Uterus (tissue), 2 donors: ENCODE results near the gene MIP.

Experiments used
- POLR2A ChIP-seq, 2 donors: fragments of 450-650 bp; IDR thresholded peaks; one replicate each; pipeline ENCODE4 v1.6.1; 2016; ENCODE audit warnings: antibody characterized with exemption in 2 of 2, mild to moderate bottlenecking in 1 of 2, moderate library complexity in 1 of 2
- TF ChIP-seq, protein P1 (sequence below), 4 experiments: fragments of 200-600 bp in 2 of 4; fragments of 450-650 bp in 2 of 4; sonication (generic) in 2 of 4; IDR thresholded peaks; one replicate each; pipeline ENCODE4 v1.5.1; 2016 to 2019; ENCODE audit warnings: antibody characterized with exemption in 4 of 4, mild to moderate bottlenecking in 2 of 4, moderate library complexity in 1 of 4

DNA sequence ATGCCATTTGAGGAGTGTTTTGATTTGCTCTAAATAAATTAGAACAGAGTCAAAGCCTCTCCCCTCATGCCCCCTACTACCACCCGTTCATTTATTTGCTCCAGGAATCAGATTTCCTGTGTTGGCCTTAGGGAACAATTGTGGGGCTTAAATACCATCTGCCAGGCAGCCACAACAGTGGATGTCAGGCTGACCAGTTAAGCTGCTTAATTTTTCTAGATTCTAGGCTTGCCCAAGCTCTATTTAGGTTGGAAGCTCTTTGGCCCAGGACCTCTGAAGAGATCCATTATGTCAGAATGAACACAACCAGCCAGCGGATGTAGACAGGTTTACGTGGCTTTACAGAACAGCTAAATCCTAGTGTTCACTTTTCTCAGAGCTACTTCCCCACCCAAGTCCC, 4.2 kb downstream of the MIP start:
- TF ChIP-seq POLR2A (IDR thresholded peaks at IDR 0.05), result no peak
- TF ChIP-seq, protein P1, sequence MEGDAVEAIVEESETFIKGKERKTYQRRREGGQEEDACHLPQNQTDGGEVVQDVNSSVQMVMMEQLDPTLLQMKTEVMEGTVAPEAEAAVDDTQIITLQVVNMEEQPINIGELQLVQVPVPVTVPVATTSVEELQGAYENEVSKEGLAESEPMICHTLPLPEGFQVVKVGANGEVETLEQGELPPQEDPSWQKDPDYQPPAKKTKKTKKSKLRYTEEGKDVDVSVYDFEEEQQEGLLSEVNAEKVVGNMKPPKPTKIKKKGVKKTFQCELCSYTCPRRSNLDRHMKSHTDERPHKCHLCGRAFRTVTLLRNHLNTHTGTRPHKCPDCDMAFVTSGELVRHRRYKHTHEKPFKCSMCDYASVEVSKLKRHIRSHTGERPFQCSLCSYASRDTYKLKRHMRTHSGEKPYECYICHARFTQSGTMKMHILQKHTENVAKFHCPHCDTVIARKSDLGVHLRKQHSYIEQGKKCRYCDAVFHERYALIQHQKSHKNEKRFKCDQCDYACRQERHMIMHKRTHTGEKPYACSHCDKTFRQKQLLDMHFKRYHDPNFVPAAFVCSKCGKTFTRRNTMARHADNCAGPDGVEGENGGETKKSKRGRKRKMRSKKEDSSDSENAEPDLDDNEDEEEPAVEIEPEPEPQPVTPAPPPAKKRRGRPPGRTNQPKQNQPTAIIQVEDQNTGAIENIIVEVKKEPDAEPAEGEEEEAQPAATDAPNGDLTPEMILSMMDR (IDR thresholded peaks at IDR 0.05), result no peak
